GM18517 (cell line): Measurements from ENCODE around the gene NXPH4.

Experiments used
- ATAC-seq: cut with Tn5 transposase; IDR thresholded peaks from one replicate; pipeline ENCODE4 v1.9.1; 2021; ENCODE audit warnings: mild to moderate bottlenecking, moderate library complexity; ENCODE audit not compliant: unreplicated experiment

NXPH4 gene

GRCh38 chr12:57182918-57183575 lies 33.5 kb upstream of the NXPH4 start:
- ATAC-seq, result peak; percentile 83

- ATAC-seq, result no peak
Observed at GRCh38 chr12:57183939-57184725, 32.5 kb upstream of the NXPH4 start.

- ATAC-seq, result no peak
Observed at GRCh38 chr12:57185403-57185802, 31.2 kb upstream of the NXPH4 start.

- no peak for ATAC-seq
Observed at GRCh38 chr12:57185906-57186508, 30.6 kb upstream of the NXPH4 start.

GRCh38 chr12:57187222-57188089 lies 29.1 kb upstream of the NXPH4 start:
- no peak for ATAC-seq

- ATAC-seq, result no peak
Observed at GRCh38 chr12:57188090-57188425, 28.5 kb upstream of the NXPH4 start.

- no peak for ATAC-seq
Observed at GRCh38 chr12:57190037-57190436, 26.6 kb upstream of the NXPH4 start.

GRCh38 chr12:57190821-57191220 lies 25.8 kb upstream of the NXPH4 start:
- ATAC-seq, result no peak

- ATAC-seq, result no peak
Observed at GRCh38 chr12:57191410-57191809, 25.2 kb upstream of the NXPH4 start.

- no peak for ATAC-seq
Observed at GRCh38 chr12:57192920-57193319, 23.7 kb upstream of the NXPH4 start.

GRCh38 chr12:57193706-57194245 lies 22.8 kb upstream of the NXPH4 start:
- ATAC-seq, result no peak

GRCh38 chr12:57194253-57194652 lies 22.3 kb upstream of the NXPH4 start:
- ATAC-seq, result no peak

- no peak for ATAC-seq
Observed at GRCh38 chr12:57195186-57195585, 21.4 kb upstream of the NXPH4 start.

- ATAC-seq, result no peak
Observed at GRCh38 chr12:57195611-57196371, 20.8 kb upstream of the NXPH4 start.

- no peak for ATAC-seq
Observed at GRCh38 chr12:57196439-57196838, 20.2 kb upstream of the NXPH4 start.

- no peak for ATAC-seq
Observed at GRCh38 chr12:57196956-57197355, 19.6 kb upstream of the NXPH4 start.

GRCh38 chr12:57198329-57198728 lies 18.3 kb upstream of the NXPH4 start:
- no peak for ATAC-seq

- ATAC-seq, result no peak
Observed at GRCh38 chr12:57199191-57199590, 17.4 kb upstream of the NXPH4 start.

- no peak for ATAC-seq
Observed at GRCh38 chr12:57200497-57200896, 16.1 kb upstream of the NXPH4 start.

- no peak for ATAC-seq
Observed at GRCh38 chr12:57201219-57201618, 15.4 kb upstream of the NXPH4 start.
